HG03558 (cell line): ENCODE measurements around the gene PXYLP1.

Source experiments
- ATAC-seq: cut with Tn5 transposase; IDR thresholded peaks from one replicate; pipeline ENCODE4 v1.9.1; 2021; ENCODE audit warnings: moderate number of reproducible peaks; ENCODE audit not compliant: unreplicated experiment; ENCODE audit errors: extremely low read depth

Gene PXYLP1

DNA sequence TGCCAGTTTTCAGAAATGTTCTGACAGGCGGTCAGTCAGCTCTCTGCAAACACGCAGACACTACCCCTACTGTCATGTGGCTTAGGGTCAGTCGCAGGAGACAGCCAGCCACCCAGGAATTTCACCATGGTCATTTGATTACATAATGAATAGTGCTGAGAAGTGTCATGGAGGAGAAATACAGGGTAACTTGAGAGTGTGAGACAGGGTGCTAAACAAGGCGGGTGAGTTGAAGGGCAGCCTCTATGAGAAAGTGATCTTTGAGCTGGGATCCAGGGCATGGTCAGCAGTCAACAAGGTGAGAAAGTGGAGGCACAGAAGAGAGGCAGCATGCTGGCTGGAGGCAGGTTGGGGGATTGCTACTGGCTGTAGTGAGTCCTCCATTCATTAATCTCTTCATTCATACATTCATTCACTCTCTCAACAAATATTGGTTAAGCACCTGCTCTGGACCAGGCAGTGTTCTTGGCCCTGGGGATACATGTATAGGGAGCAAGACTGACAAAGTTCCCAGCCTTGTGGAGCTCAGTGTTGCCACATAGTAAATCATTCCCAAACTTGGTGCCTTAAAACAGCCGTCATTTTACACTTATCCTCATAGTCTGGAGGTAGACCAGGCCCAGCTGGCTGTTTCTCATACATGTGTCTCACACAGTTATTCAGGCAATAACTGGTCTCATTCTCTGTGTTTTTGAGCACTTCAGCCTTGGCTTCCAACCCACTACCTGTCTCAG is 14.8 kb downstream of the PXYLP1 start:
- no peak for ATAC-seq

DNA sequence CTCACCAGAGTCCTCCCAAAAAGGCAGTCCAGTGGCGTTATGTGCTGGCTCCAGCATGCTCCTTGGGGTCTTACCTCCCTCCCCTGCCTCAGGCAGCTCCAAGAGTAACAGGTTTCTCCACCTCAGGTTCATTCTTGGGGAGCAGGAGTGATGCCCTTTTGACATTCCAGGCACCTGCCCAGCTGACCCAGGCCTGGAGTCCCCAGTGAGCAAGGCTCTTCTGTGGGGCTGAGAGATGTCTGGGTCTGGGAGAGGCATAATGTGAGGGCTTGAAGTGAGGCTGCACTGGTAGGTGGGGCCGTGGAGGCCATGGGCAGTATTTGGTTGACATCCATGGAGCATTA is 15.3 kb downstream of the PXYLP1 start:
- ATAC-seq = no peak

DNA sequence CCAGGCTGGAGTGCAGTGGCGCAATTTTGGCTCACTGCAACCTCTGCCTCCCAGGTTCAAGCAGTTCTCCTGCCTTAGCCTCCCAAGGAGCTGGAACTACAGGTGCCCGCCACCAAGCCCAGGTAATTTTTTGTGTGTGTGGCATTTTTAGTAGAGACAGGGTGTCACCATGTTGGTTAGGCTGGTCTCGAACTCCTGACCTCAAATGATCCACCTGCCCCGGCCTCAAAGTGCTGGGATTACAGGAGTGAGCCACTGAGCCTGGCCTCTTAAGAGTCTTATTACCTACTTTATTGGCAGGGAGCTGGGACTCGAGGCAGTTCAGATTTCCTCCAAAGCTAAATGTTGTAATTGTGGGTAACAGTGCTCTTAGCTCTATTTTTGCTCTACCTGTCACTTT is 16.4 kb downstream of the PXYLP1 start:
- no peak for ATAC-seq

DNA sequence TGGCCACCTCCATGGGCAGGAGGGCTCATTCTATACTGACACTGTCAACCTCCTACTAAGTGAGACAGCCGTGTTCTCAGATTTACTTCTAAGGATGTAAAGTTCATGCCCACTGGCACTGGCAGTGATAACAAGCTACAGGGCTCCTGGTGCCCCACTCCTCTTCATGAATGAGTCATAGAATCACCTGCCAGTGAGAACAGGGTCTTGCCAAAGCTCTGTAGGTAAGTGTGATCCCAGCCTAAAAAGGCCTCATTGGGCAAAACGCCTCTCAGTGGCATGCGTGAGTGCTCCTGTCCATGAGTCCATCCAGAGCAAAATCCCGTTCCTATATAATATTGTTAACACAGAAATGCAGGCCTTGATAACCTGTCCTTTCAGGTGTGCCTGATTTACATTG is 17.4 kb downstream of the PXYLP1 start:
- ATAC-seq = no peak

DNA sequence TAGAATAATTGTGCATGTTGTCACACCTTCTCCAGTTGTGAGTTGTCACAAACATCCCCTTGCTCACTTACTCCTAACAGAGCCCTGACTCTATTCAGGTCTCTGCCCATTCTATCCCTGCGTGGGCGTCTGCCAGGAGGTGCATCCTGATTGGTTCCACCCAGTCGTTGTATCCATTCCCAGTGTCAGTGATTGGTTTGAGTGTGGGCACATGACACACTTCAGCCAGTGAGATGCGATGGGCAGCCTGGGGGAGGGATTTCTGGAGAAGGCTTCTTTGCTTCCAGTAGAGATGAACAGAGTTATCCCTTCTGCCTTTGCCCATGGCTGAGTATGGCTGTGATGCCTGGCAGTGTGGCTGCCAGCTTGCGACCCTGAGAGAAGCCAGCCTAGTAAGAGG is 18.7 kb downstream of the PXYLP1 start:
- ATAC-seq = no peak

DNA sequence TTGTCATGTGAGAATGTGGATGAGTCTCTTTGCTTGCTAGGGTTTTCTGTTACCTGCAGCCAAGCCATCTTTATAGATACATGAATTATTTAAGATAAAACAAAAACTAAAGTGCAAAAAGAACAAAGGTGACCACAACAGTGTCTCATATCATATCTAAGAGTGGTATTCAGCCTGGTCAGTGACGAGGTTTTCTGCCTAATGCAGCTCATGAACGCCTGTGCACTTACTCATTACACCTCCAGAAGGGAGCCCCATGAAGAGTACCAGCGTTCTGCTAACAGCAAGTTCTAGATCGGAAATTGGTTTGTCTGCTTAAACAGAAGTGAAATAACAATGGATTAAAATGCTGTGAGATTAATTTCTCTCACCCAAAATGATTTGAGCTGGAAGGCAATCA is 19.2 kb downstream of the PXYLP1 start:
- ATAC-seq = no peak

DNA sequence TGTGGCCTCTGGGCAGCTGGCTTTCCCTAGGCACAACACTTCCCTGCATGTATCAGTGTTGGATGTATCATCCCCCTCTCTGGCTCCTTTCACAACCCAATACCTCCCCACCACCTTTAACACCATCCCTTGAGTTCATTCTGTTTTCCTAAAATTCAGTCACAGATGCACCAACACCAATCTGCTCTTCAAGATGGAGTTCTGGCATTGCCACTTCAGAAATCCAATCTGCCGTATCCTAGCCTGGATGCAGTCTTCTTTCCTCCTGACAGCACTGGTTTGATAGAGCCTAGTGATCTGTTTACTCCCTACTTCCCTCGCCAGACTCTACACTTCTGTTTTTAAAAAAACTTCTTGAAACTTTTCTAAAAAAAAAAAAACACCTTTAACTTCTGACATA is 21.7 kb downstream of the PXYLP1 start:
- no peak for ATAC-seq

DNA sequence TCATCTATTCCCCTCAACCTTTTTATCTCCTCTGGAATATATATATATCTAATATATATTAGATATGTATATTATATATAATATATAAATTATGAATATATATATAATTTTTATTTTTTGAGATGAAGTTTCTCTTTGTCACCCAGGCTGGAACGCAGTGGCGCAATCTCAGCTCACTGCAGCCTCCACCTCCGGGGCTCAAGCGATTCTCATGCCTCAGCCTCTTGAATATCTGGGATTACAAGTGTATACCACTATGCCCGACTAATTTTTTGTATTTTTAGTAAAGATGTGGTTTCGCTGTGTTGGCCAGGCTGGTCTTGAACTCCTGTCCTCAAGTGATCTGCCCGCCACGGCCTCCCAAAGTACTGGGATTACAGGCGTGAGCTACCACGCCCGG is 22.2 kb downstream of the PXYLP1 start:
- no peak for ATAC-seq

DNA sequence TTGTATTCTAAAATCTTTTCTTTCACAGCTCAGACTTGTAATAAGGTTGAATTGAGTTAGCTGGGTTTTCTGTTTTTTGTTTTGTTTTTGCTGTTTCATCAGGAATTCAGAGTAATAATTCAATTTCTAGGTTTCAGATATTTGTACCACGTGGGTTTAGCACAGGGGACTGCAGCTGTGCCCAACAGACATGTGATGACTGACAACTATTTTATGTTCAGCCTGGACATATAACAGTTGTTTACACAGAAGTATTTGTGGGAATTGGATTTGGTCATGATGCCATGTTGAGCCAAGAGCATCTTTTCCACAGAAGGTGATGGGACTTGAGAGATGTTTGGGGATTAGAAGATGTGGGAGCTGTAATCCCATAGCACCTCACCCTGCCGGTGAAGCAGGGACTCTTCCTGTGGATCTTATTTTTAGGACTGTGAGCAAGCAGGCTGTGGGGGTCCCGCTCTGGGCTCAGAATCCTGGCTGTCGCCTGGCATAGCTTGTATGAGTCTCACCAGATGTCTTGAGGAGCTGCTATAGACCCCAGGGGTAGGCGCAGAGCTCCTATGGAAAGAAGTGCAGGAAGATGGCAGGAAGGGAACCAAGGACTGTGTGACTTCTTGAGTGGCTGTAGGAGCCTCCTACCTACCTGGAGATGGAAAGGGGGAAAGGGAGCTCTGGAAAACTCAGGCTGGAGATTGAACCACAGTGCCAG is 23.7 kb downstream of the PXYLP1 start:
- no peak for ATAC-seq

DNA sequence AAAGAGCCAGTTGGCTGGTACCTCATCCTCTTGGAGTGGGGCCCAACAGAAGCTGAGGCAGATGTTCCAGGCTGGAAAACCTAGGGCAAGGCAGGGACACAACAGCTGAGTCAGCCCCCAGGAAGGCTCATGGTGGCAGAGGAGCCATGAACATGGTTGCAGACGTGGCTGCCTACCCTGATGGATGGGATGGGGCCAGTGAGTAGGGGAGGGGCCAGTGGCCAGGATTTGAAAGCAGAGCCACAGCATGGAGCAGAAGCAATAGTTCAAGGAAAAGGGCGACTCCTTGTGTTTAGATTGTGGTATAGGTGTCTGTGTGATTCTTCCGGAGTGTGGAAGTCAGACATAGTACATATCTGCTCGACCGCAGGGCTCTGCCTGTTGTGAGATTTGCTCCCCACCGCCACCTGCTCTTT is 24.2 kb downstream of the PXYLP1 start:
- ATAC-seq = no peak

DNA sequence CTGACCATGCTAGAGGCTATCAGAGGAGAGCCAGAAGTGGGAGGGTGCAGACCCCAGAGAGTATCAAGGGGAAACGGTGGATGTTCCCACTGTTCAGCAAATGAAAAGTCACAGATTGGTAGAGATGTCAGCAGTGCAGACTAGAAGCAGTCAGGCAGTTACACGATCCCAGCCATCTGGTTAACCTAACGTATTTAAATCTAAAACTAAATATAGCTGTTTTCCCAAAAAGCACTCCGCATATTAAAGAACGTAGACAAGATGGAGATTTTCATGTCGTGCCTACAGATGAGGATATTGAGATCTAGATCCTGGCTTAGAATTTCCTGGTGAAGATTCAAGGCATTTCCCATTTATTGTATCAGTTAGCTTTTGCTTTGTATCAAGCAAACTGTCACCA is 25.2 kb downstream of the PXYLP1 start:
- no peak for ATAC-seq

DNA sequence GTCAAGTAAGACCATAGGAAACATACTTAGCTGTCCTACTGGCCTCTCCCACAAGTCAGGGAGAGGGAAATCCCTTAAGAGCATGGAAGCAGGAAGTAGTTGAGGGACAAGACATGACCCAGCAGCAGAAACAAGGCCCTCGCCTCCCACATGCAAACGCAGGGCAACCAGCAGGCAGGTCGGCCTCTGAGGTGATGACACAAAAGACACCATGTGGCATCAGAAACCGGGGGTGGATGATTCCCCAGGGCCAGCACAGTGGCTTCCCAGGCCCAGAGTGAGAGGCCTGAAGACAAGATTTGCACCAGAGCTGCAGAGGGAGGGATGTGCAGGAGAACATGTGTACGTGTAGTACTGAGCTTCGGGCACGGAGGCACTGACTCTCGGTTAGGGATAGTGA is 26.3 kb downstream of the PXYLP1 start:
- ATAC-seq = no peak

DNA sequence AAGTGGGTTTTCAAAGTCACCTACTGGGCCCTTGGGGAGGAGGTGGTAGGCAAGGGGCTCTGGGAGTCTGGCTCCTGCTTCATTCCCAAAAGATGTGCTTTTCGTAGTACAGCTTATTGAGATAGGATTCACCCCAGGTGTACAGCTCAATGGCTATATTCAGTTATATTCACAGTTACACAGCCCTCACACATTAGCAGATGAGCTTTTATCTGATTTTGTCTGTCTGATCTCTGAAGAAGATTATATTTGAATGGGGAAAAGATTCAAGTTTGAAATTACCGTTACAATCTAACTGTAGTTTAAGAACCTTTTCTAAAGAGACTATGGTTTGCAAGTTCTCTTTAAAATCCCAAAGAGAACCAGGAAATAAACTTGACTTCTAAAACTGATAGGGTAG is 27.3 kb downstream of the PXYLP1 start:
- no peak for ATAC-seq

DNA sequence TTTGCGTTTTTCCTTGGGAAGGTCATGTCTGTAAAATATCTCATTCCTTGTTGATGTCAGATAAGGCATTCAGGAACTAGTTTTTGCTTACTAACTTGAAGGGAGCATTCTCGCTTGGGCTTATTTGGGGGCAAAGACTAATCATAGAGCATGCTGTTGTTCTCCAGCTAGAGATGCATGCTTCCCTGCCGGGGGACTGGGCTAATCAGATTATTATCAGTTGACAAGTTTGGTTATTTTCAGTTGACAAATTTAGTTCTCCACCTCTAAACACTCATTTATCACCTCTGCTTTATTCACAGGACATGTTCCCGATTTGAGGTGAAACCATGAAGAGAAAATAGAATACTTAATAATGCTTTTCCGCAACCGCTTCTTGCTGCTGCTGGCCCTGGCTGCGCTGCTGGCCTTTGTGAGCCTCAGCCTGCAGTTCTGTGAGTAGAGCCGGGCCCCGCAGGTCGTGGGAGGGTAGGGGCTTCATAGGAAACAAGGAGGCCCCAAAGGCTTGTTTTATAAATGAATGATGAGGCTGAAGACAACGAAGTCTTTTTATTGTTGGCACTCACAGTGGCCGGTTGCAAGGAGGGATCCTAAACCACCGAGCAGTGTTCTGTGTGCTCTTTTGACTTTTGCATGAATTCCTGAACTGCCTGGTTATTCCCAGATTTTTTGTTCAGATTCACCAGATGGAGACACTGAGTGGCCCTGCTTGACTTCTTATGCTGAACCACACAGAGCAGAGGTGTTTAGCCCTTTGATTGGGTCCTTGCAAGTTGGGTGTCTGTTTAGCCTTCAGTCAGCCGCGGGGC is 28.4 kb downstream of the PXYLP1 start:
- ATAC-seq = no peak

DNA sequence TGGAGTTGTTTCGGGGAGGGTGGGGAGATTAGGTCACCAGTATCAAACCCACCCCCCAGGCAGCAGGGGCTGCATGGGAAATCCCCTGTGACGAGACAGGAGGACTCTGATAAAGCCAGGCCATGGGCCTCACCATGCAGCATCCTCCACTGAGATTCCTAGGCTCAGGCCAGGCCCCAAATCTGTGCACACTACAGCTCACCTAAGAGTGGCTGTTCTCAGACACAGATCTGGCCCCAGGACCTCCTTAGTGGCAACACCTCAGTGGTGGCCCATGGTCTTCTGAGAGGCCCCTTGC is 29.0 kb downstream of the PXYLP1 start:
- no peak for ATAC-seq

DNA sequence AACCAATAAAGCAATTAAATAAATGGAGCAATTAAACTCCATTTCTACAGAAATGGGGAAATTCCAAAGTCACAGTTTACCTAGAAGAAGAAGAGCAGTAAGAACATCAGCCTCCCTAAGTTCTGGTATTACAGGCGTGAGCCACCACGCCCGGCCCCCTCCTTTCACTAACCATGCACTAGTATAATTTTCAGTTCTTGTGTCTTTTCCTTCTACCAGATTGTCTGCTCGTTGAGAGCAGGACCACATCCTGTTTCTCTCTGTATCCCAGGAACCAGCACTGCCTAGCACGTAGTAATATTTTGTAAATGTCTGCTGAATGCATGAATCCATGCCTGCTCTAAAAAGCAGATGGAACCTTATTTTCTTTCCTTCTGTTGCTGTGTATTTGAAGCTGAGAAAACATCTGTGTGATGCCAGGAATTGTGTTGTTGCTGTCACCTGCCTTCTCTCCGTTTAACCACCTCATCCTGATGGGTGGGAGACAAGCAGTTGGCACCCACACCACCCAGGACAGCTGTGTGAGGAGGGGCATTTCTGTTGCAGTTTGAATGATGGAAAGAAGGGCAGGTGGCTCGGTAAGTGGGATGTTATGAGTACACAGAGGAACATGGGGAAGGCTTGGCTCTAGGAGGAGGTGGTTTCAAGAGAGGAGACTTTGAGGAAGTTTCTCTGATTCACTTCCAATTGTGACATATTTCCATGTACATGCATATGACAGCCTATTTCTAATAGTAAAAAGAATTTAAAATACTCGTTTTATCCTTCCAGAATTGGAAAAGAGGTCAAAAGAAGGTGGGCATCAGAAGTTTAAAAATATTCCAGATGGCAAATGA is 30.1 kb downstream of the PXYLP1 start:
- ATAC-seq = no peak

DNA sequence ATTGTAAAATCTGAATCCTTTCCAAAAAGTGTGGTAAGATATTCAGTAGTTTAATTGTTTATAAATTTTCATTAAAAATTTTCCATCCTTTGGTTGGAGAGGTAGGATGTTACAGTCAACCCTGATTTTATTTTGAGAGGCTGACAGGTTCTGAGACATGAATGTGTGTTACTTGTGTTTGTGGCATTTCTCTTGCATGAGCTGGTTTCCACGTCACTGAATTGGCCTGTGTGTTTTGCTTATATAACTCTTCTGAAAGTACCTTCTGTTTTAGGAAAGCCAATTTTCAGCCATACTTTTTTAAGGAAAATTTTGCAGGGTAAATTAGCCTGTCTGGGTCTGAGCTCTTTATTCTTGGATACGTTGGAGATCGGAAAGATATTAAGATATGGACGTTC is 30.7 kb downstream of the PXYLP1 start:
- ATAC-seq = no peak

DNA sequence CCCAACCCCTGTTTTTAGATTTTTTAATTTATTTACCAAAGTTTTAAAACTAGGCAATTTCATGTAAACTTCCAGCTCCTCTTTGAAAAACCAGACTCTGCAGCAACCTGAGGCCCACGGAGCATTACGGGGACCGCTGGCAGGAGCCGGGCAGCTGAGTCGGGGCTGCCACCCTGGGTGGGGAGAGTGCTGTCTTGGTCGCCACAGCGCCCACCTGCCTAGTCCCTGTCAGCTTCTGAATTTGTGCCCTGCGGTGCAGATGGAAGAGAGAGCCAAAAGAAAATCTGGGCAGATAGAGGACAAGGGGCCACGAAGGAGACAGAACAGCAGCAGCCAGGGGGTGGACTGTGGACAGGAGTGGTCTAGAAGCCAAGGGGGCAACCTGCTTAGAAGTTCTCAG is 34.6 kb downstream of the PXYLP1 start:
- no peak for ATAC-seq

DNA sequence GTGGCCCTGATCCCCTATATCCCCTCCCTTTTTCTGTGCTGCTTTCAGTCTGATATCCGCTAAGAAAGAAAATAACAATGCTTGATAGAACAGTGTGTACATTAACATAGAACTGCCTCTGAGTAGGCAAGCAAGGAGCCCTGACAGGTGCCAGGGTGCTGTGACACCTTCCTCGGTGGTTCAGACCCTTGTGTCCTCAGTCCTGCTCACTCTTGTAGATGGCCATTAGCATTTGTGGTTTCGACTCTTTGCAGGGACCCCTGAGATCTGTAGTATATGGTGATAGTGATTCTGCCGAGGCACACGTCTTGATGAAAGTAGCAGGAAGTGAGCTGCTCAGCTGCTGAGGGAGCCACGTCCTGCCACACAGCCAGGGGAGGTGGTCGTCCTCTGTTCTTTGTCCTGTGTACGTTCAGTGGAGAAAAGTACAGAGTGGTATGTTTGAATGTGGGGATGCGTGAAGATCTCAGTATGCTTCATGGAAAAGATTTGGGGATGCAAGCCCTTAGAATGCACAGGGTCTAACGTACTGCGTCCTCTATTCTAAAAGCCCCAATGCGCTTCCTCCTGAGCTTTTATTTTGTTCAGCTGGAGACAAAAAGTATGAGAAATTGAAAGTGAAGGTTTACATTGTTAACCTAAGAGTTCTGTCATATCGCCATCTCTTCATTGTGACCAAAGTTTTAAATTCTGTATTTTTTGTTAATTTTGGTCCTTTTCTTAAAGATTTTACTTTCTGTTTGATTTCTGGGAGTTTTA is 35.4 kb downstream of the PXYLP1 start:
- no peak for ATAC-seq

DNA sequence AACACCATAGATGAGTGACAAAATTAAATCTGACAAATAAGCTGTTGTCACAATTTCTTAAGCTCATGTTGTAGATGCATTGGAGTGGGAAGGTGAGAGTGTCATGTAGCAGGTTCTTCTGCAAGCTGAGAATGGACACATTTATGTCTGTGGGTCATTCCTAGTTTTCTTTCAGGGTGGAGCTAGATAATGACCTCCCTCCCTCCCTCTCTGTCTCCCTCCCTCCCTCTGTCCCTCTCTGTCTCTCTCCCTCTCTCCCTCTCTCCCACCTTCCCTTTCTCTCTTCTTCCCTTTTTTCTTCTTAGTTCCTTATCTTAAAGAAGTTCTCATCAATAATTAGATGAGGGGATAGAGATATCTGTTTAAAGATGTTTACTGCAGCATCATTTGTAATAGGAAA is 36.0 kb downstream of the PXYLP1 start:
- ATAC-seq = no peak
